Stimulated activated CD4-positive, alpha-beta T cell treated with anti-CD3 and anti-CD28 coated beads, Interleukin-4, amount 100 ng/mL, for 24 hours (primary cell): ENCODE data around the gene EDA.

Experiments used
- DNase-seq: peaks from one replicate; pipeline ENCODE4 v3.0.0-alpha.2; 2020

EDA gene

DNA sequence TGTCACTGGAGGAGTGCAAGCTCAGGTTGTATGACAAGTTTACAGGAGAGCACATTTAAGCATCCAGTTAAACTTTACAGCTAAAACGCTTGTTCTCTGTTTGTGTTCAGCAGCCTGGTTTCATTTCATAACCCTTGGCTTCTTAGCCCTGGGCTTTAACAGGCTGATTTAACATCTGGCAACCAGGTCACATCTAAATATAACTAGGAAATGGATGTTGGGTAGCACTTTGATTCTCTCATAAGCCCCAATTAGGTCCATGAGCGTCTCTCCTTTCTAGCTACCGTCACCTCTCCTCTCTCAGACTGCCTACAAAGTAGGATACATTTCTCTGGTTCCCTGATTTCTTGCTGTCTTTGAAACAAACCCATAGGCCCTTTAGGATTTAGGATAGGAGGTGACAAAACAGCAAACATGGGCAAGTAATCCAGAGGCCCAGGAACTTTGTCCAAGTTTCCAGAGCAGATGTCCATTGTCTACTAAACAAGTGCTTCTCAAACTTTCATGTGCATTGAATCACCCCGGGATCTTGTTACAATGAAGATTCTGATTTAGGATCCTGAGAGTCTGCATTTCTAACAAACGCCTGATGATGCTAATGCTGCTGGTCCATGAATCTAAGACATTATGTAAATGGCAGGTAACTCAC is 468.8 kb downstream of the EDA start:
- DNase-seq, result no peak

DNA sequence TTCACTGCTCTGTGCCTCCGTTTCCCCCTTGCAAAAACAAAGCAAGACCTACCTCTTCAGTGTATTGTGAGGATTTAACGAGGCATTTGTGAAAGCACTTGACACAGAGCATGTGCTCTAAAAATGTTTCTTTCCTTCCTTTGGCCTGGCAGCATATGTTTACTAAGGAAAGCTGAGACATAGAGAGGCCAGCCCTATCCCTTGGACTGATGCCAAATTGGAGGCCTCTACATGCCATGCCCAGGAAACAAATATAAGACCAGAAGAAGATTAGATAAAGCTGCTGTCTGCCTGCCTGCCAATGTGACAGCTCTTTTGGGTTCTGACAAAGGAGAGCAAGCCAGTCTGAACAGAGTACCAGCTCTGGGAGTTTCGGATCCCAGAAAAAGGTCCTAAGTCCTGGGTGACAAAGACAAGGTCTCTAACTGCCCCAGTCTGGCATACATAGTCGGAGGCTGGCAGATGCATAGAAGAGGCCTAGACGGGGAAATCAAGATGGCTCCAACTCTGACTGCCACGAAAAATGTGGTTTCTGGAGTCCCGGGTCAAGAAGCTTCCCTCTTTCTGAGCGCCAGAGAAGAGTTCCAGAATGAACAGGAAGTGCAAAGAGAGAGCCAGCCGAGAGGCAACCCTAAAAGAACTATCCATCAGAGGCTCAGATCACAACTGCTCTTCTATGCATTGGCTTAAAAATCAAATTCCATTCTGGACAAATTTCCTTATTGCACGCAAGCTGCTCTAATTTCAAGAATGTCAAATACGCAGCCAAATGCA is 472.1 kb downstream of the EDA start:
- no peak for DNase-seq

DNA sequence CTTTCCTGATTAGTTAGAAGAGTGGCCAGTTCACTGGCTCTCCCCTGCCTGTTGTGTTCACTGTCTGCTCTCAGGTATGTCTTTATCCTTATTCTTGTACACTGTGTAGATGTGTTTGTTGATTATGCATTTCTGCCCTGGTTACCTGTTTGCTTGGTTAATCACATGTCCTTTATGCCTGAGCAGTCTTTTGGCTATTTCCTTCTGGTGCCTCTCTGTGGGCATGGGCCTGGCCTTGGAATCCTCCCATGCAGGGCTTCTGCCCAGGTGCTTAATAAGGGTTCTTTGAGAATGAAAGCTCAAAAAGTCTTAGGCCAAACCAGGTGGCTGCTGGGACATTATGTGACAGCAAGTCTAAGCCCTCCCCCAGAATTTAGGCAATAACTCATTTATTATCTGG is 472.8 kb downstream of the EDA start:
- no peak for DNase-seq
